ENCODE data around the gene LGR6. TPM values are rescaled to one million over a fixed set of nuclear protein-coding genes. Genes with fewer than 3 reads are reported as not detected.

LGR6 gene
- total RNA-seq, 1 experiment from 2014 or later, result 1.0 TPM

DNA sequence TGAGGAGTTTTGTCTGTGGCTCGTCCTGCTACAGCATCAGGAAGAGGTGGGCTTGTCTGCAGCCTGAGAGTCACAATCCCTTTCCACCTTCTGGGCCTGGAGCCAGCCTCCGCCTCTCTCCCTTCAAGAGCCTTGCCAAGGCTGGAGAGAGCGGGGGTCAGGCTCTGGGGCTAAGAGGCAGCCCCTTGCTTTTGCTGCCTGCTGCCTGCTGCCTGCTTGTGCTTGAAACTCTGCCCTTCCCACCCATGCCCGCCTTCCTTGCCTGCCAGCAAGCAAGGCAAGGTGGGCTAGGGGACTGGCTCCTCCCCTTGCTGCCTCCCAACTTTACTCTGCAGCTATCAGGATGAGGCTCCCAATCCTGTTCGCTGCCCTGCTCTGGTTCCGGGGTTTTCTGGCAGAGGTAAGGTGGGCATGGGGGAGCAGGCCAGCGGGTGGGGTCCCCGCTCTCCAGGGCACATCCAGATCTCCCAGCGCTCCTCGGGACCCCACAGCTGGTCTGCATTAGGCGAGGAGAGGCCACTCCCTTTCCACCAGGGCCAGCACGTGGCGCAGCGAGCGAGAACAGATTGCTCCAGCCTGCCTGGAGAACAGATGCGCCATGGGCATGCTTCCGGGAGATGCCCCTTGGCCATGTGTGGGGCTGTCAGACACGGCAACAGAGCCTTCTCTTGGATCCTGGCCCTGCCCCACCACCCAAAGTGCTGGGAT, 25.7 kb upstream of the LGR6 start:
- no peak overlapping the region for H2BK20ac ChIP-seq (ENCODE audit: low read depth, low read length, poor library complexity, severe bottlenecking)
- Mint-ChIP-seq H3K36me3 (ENCODE audit: insufficient read depth in 1 of 3, low read depth in 3 of 3) (no peaks in the 10 kb centered on the region), H3K9me3 (no peaks in the 10 kb centered on the region), H3K4me3 (peak overlapping the region in 1 of 2 experiments; percentile 32; a peak in 1 of 5 replicates), H3K4me1 (peaks cover 15 to 37% of the 10 kb centered on the region in 2 experiments), H3K27ac (peak overlapping the region in 1 of 3 experiments; percentile 55; a peak in 1 of 7 replicates), H3K27me3 (ENCODE audit: low read depth) (peaks cover 2% of the 10 kb centered on the region; the same call in 1 of the 2 replicates)
- no peak overlapping the region for H2BK120ac ChIP-seq (ENCODE audit: low read depth, low read length, poor library complexity, severe bottlenecking)
- no peak overlapping the region for H3K56ac ChIP-seq (ENCODE audit: insufficient read length, low read depth, low read length)
- WGBS (ENCODE audit: extremely low coverage, insufficient read length, low lambda C conversion rate), result no CpG with 5 or more reads among the region's 18 CpGs
- H3K14ac ChIP-seq (ENCODE audit: insufficient read depth, low read length), result no peak overlapping the region
- no peak overlapping the region for H3K23ac ChIP-seq (ENCODE audit: insufficient read length, low read depth, low read length)
- H3K4me2 ChIP-seq (ENCODE audit: insufficient read depth, insufficient read length, low read length), result no peak overlapping the region
- H4K8ac ChIP-seq (replicated peaks; ENCODE audit: insufficient read length, low read depth, low read length), result no peak overlapping the region
- H2AFZ ChIP-seq (ENCODE audit: low read length), result no peak overlapping the region
- H3T11ph ChIP-seq (ENCODE audit: low read length), result no peak overlapping the region
- H4K91ac ChIP-seq (ENCODE audit: insufficient read length, low read depth, low read length), result no peak overlapping the region
- no peaks in the 10 kb centered on the region for H3K79me1 ChIP-seq (ENCODE audit: insufficient read depth, low read depth, low read length, poor library complexity, severe bottlenecking)
- no peak overlapping the region for H3K27ac ChIP-seq (ENCODE audit: insufficient read length, low read depth, low read length)
- H3K4me1 ChIP-seq (ENCODE audit: insufficient read depth, low read length), result no peaks in the 10 kb centered on the region
- TF ChIP-seq, protein P1, sequence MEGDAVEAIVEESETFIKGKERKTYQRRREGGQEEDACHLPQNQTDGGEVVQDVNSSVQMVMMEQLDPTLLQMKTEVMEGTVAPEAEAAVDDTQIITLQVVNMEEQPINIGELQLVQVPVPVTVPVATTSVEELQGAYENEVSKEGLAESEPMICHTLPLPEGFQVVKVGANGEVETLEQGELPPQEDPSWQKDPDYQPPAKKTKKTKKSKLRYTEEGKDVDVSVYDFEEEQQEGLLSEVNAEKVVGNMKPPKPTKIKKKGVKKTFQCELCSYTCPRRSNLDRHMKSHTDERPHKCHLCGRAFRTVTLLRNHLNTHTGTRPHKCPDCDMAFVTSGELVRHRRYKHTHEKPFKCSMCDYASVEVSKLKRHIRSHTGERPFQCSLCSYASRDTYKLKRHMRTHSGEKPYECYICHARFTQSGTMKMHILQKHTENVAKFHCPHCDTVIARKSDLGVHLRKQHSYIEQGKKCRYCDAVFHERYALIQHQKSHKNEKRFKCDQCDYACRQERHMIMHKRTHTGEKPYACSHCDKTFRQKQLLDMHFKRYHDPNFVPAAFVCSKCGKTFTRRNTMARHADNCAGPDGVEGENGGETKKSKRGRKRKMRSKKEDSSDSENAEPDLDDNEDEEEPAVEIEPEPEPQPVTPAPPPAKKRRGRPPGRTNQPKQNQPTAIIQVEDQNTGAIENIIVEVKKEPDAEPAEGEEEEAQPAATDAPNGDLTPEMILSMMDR (conservative IDR thresholded peaks at IDR 0.05), result no peak
- H3K9me3 ChIP-seq (ENCODE audit: control insufficient read depth, low read depth, low read length), result no peaks in the 10 kb centered on the region
- no peaks in the 10 kb centered on the region for H3K79me2 ChIP-seq (ENCODE audit: insufficient read depth, low read length)
- no peak overlapping the region for H2AK5ac ChIP-seq (ENCODE audit: insufficient read length, low read length)
- no peaks in the 10 kb centered on the region for H3K27me3 ChIP-seq (ENCODE audit: insufficient read depth, low read length)
- no peaks in the 10 kb centered on the region for H3K23me2 ChIP-seq (ENCODE audit: insufficient read length, low read depth, low read length, poor library complexity, severe bottlenecking)
- no peak overlapping the region for H3K4ac ChIP-seq (ENCODE audit: low read depth, low read length)
- no peak overlapping the region for H3K9ac ChIP-seq (ENCODE audit: extremely low read depth, insufficient read length, low read length)
- no peak for DNase-seq
- no peak overlapping the region for H2BK5ac ChIP-seq (ENCODE audit: insufficient read length, low read length)
- no peak overlapping the region for H4K5ac ChIP-seq (ENCODE audit: insufficient read length, low read depth, low read length)
- H2BK15ac ChIP-seq (ENCODE audit: low read depth, low read length), result no peak overlapping the region
- no peak overlapping the region for H2BK12ac ChIP-seq (ENCODE audit: insufficient read length, low read depth, low read length)
- no peaks in the 10 kb centered on the region for H4K20me1 ChIP-seq (ENCODE audit: control insufficient read depth, insufficient read depth, insufficient read length)
- H3K18ac ChIP-seq (ENCODE audit: insufficient read length, low read depth, low read length), result no peak overlapping the region

Measured in H9 (cell line).